ENCODE results near the gene RGS9. TPM values are rescaled to one million over a fixed set of nuclear protein-coding genes. Genes with fewer than 3 reads are reported as not detected.

The RGS9 gene
- total and polyA plus RNA-seq, 10 donors = 5.5 to 9.6 (median 7.4) TPM

DNA sequence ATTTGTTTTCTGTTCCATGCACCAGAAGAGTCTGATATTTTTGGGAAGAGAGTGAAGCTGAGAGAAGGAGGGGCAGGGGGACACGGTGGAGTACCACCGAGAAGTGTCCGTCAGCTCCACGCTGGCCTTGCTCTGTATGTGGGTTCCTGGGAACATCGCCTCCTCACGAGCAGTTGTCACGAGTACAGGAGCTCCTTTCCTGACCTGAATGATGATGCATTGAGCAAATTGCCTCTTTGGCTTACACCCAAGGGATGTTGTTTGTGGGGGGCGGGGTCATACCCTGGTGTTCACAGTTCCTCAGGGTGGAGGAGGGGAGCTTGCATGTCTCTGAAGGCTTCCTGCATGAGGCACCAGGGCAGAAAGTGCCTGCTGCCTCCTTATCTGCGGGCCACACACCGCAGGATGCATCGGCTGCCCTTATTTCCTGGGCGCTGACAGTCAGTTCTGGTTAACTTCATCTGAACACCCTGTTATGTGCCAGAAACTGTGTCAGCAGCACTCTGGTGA, 36.2 kb downstream of the RGS9 start:
- 16 to 37% (median 22%) methylated on average over 12 of the region's 12 CpGs for WGBS, 5 donors
- intact Hi-C loops (cut with DNase I; ENCODE audit: low total_unique reads) = no loop called here
- peak; percentile 83 for DNase-seq
- peaks cover 0 to 35% (median 13%) of the 10 kb centered on the region in 6 donors for H3K4me1 ChIP-seq
- H3K9me3 ChIP-seq = no peaks in the 10 kb centered on the region
- H3K27ac ChIP-seq = peak overlapping the region in 6 of 8 donors; percentile 28 to 70 (median 55)
- H3K36me3 ChIP-seq = no peaks in the 10 kb centered on the region
- no peaks in the 10 kb centered on the region for H3K27me3 ChIP-seq (replicated peaks in 1 of 7)
- TF ChIP-seq POLR2A (IDR thresholded peaks at IDR 0.05) (no peak), POLR2AphosphoS5 (IDR thresholded peaks at IDR 0.05) (peak in 2 of 3 donors; percentile 56 to 66)
- TF ChIP-seq, protein P1, sequence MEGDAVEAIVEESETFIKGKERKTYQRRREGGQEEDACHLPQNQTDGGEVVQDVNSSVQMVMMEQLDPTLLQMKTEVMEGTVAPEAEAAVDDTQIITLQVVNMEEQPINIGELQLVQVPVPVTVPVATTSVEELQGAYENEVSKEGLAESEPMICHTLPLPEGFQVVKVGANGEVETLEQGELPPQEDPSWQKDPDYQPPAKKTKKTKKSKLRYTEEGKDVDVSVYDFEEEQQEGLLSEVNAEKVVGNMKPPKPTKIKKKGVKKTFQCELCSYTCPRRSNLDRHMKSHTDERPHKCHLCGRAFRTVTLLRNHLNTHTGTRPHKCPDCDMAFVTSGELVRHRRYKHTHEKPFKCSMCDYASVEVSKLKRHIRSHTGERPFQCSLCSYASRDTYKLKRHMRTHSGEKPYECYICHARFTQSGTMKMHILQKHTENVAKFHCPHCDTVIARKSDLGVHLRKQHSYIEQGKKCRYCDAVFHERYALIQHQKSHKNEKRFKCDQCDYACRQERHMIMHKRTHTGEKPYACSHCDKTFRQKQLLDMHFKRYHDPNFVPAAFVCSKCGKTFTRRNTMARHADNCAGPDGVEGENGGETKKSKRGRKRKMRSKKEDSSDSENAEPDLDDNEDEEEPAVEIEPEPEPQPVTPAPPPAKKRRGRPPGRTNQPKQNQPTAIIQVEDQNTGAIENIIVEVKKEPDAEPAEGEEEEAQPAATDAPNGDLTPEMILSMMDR (IDR thresholded peaks at IDR 0.05 in 8 of 11, conservative IDR thresholded peaks at IDR 0.05 in 3 of 11) = no peak
- H3K4me3 ChIP-seq = no peak overlapping the region

DNA sequence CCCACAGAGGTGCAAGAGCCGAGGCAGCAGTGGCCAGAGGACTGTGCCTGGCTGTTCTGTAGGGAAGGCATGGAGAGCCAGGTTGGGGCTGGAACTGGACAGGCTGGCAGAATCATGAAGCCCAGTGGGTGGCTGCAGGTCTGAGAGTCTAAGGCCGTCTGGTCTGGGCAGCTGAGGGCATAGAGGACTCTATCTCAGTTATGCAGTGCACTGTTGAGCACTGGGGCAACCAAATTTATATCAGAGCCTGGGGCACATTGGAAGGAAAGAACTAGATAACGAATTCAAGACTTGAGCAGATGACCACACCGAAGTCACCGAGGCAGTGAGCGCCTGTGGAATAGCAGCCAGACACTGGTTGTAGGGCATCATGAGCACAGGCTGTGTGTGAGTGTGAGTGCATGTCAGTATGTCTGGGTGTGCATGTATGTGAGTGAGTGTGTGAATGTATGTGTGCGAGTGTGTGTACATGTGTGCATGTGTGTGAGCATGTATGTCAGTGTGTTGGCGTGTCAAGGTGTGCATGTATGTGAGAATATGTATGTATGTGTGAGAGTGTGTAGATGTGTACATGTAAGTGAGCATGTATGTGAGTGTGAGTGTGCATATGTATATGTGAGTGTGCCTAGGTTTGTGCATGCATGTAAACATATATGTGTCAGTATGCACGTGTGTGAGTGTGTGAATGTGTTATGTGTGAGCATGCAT, 37.0 kb downstream of the RGS9 start:
- H3K36me3 ChIP-seq = no peaks in the 10 kb centered on the region
- WGBS, 5 donors = 83 to 95% (median 88%) methylated on average over 9 of the region's 9 CpGs
- intact Hi-C loops (cut with DNase I; ENCODE audit: low total_unique reads) = no loop called here
- H3K27me3 ChIP-seq (replicated peaks in 1 of 7) = no peaks in the 10 kb centered on the region
- TF ChIP-seq POLR2AphosphoS5 (IDR thresholded peaks at IDR 0.05) (no peak), POLR2A (IDR thresholded peaks at IDR 0.05) (no peak)
- TF ChIP-seq, protein P1 (IDR thresholded peaks at IDR 0.05 in 8 of 11, conservative IDR thresholded peaks at IDR 0.05 in 3 of 11) = no peak
- no peak for DNase-seq
- H3K4me3 ChIP-seq = no peak overlapping the region
- H3K4me1 ChIP-seq = peaks cover 0 to 40% (median 13%) of the 10 kb centered on the region in 6 donors
- peak overlapping the region in 6 of 8 donors; percentile 28 to 70 (median 55) for H3K27ac ChIP-seq
- H3K9me3 ChIP-seq = no peaks in the 10 kb centered on the region

GRCh38 chr17:65174974-65175373, 37.8 kb downstream of the RGS9 start:
- intact Hi-C loops (cut with DNase I; ENCODE audit: low total_unique reads) = no loop called here
- H3K4me3 ChIP-seq = no peak overlapping the region
- H3K4me1 ChIP-seq = peaks cover 0 to 48% (median 13%) of the 10 kb centered on the region in 6 donors
- H3K9me3 ChIP-seq = no peaks in the 10 kb centered on the region
- 82 to 91% (median 84%) methylated on average over 2 of the region's 2 CpGs for WGBS, 5 donors
- DNase-seq = no peak
- H3K27ac ChIP-seq = peak overlapping the region in 1 of 8 donors; percentile 70
- H3K27me3 ChIP-seq (replicated peaks in 1 of 7) = no peaks in the 10 kb centered on the region
- TF ChIP-seq, protein P1 (IDR thresholded peaks at IDR 0.05 in 8 of 11, conservative IDR thresholded peaks at IDR 0.05 in 3 of 11) = no peak
- TF ChIP-seq POLR2A (IDR thresholded peaks at IDR 0.05) = no peak
- TF ChIP-seq POLR2AphosphoS5 (IDR thresholded peaks at IDR 0.05) = no peak
- no peaks in the 10 kb centered on the region for H3K36me3 ChIP-seq

DNA sequence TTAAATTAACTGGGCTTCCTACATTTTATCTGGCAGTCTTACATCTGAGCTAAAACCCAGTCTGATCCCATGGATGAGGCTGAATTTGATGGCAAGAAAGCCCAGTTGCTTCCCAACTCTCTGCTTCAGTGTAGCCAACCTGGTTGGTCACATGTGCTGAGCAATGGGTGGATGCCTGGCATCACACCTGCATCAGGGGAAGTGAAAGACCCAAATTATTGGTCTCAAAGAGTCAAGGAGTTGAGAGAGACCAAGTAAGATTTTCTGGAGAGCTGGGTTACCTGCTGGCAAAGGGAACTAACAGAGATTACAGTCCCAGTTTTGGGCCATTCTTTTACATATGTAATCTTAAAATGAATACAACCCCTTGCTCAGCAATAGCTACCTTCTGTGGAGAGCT, 38.8 kb downstream of the RGS9 start:
- Histone ChIP-seq H3K9me3 (no peaks in the 10 kb centered on the region), H3K4me3 (no peak overlapping the region), H3K4me1 (peaks cover 0 to 56% (median 13%) of the 10 kb centered on the region in 6 donors), H3K36me3 (no peaks in the 10 kb centered on the region), H3K27ac (no peak overlapping the region), H3K27me3 (replicated peaks in 1 of 7) (no peaks in the 10 kb centered on the region)
- DNase-seq = no peak
- intact Hi-C loops (cut with DNase I; ENCODE audit: low total_unique reads) = no loop called here
- TF ChIP-seq POLR2AphosphoS5 (IDR thresholded peaks at IDR 0.05) = no peak

Measured in spleen (tissue), 11 donors.